IMR-90 (cell line): ENCODE measurements around the gene TSPAN3.

ENCODE experiments used
- CTCF ChIP-seq: conservative IDR thresholded peaks from 2 replicates; pipeline ENCODE4 v1.5.1; 2012; ENCODE audit warnings: mild to moderate bottlenecking, low read depth, low read length, improper control_type of control experiment
- MXI1 ChIP-seq: IDR thresholded peaks from 2 replicates; pipeline ENCODE4 v1.6.1; 2012; ENCODE audit warnings: low read depth, mild to moderate bottlenecking, low read length, moderate library complexity, borderline replicate concordance
- POLR2A ChIP-seq: IDR thresholded peaks from 2 replicates; pipeline ENCODE4 v1.6.1; 2012; ENCODE audit warnings: mild to moderate bottlenecking, low read depth, low read length

DNA sequence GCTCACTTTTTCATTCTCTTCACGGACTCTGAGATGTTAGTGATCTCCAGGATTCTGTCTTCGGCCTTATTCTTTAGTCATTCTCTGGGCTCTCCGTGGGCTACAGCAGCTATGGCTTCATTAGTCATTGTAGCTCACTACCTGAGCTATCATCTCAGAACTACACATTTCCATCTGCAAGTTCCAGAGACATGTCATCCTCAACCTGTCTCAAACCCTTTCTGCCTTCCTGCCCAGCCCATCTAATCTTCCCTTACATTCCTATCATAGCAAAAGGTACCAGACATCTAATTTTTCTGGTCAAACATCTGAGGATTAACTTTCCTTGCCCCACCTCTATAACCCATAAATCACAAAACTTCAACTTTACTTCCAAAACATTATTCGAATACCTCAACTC, 13.2 kb downstream of the TSPAN3 start:
- TF ChIP-seq CTCF (no peak), POLR2A (no peak), MXI1 (no peak)
